GM21515 (cell line): Measurements from ENCODE around the gene HEPHL1.
A peak's percentile ranks its signal among the peaks of the same experiment; 100 is the strongest.

ENCODE experiments used
- ATAC-seq: cut with Tn5 transposase; IDR thresholded peaks from one replicate; pipeline ENCODE4 v1.9.1; 2021; ENCODE audit not compliant: unreplicated experiment

The HEPHL1 gene

DNA sequence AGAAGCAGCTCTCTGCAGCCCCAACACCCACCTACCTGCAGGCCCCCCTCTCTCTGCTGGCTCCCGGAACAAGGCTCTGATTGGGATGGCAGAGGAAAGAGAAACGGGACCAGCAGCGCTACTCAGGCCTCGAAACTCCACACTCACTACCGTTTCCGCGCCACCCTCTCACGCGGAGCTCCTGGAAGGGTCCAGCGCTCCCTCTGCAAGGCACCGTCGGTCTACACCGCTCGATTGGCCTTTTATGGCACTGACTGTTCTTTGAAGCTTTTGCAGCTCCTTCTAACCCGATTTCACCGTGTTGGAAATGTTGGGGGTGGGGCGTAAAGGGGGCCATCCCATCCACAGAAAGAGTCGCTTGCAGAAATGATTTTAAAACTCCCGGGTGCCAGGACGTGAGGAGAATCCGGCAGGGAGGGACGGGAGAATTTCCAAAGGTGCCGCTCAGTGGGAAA, 107.2 kb downstream of the HEPHL1 start:
- ATAC-seq: peak; percentile 24

DNA sequence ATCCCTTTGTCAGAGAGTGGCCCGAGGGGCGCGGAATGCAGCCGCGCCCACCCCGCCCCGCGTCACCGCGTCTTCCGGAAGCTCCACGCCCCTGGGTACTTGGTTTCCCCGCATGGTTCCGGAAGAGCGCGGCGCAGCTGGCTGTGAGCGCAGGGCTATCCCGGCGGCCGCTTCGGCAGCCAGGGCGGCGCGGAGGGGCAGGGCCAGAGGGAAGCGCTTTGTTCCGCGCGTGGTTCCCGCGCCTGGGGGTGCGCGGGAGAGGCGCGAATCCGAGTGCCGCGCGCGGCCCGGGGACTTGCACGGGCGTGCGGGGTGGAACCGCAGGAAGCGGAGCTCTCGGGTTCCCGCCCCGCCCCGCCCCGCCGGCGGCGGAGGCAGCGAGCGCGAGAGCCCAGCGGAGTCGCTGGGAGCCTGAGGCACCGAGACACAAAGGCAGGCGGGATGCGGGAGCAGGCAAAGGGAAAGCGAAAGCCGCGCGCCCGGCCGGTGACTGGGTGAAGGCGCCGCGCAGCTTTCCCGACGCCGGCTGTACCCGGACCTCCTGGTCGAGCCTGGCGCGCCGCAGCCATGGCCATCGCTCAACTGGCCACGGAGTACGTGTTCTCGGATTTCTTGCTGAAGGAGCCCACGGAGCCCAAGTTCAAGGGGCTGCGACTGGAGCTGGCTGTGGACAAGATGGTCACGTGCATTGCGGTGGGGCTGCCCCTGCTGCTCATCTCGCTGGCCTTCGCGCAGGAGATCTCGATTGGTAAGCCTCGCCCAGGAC, 107.8 kb downstream of the HEPHL1 start, which contains the start of gene PANX1:
TSS of gene PANX1 (plus strand) at position 96 of the 766 bp plus-strand sequence. CDS start at position 568, 472 bp downstream.
- ATAC-seq: peak; percentile 88

DNA sequence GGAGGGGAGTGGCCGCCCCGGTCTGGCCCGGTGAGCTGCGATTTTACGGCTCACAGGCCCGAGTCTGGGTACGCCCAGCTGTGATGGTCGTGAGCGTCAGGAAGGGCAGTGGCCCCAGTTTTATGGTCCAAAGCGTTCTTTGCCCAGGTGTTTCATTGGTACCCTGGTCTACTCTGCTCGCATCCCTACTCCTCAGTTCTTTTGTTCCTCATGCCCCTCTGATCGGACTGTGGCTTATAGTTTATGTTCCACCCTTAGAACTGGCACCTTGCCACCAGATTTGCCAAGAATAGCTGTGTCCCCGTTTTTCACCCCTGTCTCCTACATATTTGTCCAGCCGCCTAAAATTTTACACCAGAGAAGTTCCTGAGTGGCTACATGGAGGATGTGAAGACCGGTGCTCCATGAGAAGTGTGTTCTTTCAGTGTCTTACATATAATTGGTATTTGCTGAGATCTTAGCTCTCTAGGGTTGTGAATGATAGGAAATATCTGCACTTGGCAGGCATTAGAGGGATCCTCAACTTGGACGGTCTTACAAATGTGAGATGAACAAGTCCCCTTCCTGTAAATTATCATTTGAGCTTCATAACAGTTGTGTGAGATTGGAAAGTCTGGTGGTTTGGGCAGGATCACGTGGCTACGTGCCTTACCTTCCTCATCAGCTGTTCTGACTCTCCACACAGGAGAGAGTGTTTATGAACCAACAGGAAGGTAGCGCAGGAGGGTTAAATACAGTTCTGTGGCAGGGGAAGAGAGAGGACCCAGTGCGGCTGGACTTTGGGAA, 108.6 kb downstream of the HEPHL1 start:
- ATAC-seq: no peak

DNA sequence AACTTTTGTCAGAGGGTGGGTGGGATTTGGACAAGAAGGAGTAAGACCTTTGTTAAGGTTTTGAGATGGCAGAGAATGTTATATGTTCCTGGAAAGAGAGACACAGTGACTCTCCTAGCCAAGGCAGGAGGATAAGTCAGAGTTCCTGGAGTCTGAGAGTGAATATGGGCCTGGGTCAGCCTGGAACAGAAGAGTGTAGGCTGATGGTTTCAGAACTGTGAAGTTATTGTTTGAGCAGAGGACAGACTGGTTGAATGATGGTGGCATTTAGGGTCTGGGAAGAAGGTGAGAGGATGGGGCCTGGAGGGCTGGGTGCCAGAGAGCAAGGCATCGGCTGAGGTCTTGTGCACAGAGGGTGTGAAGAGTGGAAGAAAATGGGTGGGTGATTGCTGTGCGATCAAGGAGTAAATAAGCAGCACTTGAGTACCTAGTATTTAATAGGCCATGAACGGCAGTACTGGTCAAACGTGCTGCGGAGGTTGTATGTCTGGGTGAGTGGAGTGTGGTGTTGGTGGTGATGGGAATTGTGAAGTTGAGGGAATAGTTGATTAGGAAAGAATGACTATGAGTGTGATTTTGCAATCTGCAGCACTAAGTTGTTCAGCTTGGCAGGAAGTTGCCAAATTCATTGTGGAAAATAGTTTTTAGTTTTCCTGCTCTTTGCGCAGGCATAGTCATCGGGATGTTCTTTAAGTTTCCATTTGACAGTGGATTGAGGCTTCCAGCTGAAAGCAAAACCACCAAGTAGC, 109.3 kb downstream of the HEPHL1 start:
- no peak for ATAC-seq

DNA sequence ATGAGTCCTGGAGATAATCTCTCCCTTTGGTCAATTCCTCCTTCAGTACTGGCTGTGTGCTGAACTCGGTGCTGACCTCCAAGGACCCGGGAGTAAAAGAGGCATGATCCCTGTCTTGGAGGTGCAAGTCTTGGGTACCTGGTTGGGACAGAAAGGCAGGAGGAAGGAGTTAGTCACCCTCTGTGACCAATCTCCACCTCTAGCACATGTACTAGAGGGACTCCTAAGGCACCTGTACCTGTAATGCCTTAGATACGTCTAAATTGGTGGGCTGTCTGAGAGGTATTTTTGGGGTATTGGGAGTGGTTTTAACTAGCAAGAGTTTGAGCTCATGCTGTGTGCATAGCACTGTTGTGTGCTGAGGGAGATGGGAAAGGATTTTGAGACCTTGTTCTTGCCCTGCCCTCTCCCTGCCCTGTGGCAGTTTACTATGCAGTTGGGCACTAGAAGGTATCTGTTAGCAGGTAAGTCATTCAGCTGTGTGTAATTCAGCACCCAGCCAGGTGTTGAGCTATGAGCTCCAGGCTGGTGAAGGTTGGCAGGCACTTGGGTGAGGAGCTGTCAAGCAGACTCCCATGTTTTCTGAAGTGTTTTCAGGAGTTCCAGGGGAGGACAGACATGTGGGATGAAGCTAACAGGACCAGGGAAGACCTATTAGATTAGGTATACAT, 110.0 kb downstream of the HEPHL1 start:
- ATAC-seq: no peak

DNA sequence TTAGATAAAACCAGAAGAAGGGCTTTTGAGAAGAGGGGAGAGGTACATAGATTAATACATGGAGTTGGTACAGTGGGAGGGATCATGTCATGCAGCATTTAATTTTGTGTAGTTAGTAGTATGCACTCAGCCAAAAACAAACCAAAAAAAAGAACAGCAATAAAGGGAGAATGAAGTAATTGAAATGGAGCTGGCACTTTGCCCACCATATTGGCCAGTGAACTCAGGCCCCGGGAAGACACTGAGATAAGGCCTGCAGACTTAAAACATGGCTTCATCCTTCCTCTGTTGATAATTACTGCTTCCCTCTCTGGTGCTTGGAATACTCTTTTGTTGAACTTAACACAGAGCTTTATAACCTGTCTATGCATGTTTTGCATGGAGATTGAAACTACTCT, 110.6 kb downstream of the HEPHL1 start:
- no peak for ATAC-seq

DNA sequence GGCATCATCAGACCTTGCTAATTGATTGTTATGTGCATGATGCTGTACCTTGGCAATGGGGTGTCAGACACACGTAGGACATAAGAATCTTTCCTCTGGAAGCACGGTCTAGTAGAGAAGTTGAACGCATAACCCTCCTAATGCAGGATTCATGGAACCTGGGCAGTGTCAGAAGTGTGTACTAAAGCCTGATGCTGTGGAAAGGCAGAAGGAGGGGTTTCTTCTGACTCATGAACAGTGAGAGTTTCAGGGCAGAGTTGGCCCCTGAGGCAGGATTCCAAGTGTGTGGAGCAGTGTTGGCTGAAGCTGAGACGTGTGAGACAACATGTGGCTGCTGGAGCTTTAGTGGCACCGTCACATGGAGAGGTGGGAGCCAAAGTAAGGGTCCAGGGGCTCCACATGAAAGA, 111.0 kb downstream of the HEPHL1 start:
- ATAC-seq: no peak

DNA sequence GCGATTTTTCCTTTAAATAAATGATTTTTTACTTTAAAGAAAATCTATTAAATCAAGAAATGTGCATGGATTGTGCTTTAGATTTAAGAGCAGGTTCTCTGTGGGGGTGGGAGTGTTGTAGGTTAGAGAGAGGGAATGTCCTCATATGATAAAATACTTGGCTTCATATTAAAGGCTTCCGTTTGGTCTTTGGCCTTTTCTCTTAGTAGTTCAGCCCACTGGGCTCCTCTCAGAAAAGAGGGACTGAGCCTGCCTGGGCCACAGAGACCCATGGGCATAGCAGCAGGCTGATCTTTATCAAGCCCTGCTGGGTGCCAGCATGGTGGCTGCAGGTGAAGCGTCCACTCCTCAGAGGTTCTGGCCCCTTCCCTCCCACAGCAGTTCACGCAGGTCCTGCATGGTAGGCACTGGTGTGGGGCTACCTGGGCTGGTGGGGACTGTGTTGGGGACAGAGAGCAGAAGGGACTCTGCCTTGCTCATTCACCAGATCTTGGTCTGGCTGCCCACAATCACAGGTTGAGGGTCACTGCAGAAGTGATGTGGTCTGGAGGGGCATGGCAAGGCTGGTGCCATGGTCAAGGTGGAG, 111.8 kb downstream of the HEPHL1 start:
- ATAC-seq: no peak

DNA sequence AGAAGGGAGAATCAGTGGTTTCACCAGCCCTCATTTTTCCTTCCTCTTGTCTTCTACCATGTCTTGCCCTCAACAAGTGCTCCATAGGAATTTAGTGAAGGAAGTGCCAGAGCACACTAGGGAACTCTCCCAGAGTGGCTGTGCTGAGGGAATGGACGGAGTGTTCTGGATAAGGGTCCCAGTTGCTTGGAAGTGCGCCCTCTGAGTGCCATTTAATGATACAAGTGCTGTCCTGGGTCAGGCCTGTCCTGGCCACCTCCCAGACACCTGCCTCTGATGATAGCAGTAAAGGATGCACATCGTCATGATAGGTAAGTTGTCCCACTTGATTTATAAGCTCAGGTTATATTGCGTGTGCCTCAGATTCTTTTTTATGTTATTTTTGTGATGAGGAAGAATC, 112.6 kb downstream of the HEPHL1 start:
- no peak for ATAC-seq

DNA sequence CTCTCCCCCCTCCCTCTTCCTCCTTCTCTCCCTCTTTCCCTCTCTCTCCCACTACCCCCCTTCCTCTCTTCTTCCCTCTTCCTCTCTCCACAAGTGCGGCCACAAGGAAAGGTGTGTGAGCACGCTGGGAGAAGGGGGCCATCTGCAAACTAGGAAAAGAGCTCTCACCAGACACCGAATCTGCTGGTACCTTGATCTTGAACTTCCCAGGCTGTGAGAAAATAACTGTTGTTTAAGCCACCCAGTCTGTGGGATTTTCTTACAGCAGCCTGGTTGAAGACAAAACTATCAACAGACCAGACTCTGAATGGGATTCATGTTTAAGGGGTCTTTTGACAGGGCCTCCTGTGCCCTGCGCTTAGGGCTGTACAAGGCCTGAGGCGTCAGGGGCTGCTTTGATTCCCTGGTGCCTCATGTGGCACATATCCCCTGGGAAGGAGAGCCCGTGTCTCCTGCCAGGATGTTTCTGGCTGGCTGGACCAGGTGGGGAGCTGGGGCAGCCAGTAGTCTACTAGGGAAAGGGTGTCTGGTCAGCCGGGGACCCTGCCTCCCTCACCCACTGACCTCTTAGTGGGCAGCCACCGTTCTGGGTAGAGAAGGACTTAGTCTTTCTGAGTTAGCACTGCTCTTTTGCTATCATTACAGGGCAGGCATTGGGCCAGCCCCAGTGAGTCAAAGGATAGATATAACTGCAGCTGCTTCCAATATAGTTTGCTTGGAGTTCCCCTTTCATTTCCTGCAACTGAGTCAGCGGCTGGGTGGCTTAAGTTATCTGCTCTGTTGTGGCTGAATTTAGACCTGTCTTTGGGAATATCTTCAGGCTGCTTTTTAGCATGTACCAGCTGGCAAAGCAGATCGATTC, 113.7 kb downstream of the HEPHL1 start:
- ATAC-seq: no peak

DNA sequence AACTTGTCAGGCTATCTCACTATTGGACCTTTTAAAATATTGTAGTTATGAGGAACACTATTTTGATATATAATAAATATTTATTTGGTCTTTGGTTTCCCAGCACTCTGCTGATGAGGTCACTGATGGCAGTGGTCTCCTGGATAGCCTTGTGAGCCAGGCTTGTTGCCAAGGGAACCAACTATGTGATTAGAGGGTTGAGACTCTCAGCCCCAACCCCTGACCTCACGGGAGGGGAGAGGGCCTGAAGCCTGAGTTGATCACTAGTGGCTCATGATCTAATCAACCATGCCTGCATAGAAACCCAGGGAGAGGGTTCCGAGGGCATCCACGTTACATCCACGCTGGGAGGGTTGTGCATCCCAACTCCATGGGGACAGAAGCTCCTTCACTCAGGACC, 118.3 kb downstream of the HEPHL1 start:
- ATAC-seq: no peak

DNA sequence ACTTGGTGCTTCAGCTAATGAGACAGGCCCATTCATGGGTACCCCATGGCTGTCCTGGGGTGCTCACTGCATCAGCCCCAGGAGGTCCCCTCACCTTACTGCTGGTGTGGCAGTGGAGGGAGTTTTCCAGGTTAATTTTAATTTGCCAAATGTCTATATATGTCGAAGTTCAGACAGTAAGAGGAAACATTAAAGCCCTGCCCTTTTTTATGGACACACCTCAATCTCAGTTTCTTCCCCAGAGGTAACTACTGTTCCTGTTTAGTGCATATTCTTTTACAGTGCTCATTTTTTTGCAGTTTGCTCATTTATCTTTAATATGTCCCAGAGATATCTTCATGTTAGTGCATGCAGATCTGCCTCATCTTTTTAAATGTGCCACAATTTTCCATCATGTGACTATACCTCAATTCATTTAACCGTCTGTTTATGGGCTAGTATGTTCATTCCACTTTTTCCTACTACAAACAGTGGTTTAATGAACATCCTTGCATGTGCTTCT, 119.1 kb downstream of the HEPHL1 start:
- ATAC-seq: no peak

DNA sequence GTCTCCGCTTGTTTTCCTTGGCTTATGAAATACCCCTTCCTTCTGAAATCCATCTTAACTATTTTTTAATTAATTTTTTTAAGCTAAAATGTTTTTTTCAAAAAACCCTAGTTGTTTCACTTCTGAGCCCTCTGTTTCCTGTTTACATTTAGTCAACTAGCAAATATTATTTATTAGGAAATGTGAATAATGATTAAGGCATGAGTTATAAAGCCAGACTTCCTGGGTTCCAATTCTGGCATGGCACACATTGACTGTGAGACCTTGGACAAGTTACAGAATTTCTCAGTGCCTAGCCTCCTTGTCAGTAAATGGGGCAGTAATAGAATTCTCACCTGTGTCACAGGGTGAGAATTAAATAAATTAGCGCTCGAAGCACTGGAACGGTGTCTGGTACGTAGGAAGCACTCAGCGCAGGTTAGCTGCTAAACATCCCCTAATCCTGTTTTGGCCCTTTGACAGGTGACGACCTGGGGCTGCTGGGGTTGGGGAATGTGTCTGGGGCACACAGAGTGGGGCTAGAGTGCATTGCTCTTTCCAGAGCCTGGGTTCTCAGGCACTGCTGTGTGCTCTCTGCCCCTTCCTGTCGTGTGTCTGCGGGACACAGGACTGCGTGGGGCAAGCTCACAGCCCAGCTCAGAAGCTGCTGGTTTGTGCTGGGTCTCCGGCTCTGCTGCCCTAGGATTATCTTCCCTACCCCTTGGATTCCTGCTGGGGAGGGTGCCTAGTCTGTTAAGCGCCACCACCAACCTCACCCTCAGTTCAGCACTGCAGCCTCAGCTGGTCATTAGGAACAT, 120.6 kb downstream of the HEPHL1 start:
- no peak for ATAC-seq

DNA sequence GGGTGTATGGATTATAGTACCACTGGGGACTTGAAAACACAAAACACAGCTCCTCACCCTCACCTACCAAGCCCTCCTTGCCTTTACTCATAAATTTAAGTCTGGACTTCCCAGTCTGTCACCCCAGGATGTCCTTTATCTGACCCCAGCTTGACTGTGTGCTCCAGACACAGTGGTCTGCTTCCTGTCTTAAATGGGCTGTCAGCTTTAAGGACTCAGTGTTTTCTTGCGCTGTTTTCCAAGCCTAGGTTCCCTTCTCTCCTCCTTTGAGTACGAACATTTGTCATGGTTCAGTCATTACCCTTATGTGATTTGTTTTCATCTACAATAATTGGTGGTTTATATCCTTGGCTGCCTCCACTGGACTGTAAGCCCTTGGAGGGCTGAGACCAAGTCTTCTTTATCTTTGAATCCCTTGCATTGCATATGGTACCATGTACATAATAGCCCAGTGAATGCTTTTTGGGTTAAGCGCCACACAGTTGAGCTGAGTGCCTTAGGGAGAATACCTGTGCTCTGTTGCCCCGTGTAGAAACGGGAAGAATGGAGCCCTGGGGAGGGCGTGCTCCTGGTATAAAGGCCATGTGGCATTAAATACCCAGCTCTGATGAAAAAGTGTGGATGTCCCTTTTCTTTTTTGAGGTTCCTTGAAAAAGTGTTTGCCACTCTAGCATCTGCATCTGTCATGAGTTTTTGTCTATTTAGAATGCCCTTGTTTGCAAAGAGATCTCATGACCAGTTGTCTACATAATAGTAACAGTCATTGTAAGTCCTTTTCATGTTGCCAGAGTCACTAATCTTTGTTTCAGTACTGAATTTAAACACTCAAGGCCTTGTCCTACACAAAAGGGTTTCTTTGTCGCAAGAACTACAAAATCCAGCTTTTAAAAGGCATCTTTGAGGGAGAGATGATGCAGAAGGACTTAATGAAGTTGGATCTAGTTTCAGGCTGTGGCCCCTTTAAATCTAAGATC, 121.4 kb downstream of the HEPHL1 start:
- ATAC-seq: no peak

DNA sequence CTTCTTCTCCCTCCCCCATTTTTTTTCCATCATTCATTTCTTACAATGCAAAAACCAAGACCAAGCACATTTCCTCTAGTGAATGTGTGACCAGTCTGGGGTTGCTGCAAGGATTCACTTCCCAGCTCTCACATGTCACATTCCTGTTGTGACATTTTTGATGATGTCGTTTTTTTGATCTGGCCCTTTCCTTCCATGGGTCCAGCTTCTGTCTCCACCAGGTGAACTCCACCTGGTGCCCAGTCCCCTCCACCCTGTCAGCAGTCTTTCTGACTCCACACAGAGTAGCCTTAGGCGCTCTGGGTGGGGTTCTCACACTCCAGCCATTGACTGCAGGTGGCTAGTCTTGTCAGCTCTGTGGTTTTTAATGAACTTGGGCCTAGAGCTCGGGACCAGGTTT, 123.1 kb downstream of the HEPHL1 start:
- ATAC-seq: no peak

DNA sequence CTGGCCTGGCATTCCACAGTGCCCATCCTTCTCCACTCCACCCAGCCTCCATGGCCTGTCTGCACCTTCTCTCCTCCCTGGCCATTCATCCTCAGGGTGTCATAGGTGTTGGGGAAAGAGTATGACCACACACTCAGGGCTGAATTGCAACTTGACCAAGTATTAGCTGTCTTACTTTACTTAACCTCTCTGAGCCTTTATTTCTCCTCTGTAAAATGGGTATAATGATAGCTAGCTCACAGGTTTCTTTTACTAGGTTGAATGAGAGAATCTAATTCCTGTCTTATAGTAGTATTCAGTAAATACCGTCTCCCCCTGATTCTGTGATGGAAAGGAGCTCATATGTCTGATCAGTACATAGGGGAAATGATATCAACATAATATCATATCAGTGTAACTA, 123.5 kb downstream of the HEPHL1 start:
- ATAC-seq: no peak

DNA sequence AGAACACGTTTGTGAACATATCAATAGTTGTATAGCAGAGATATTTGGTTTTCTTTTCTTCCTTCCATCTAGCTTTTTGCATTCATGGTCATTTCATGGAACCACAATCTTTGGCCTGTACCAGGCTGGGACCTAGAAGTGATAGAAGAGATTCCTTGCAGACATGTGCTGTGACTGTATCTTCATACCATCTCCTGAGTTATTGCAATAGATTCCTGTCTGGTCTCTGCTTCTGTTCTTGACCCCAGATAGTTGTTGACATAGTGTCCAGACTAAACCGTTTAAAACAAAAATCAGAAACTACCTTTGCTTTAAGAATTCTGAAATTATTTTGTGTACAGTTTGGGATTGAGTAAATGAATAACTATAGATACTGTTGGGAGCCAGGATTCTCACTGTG, 124.3 kb downstream of the HEPHL1 start:
- no peak for ATAC-seq

DNA sequence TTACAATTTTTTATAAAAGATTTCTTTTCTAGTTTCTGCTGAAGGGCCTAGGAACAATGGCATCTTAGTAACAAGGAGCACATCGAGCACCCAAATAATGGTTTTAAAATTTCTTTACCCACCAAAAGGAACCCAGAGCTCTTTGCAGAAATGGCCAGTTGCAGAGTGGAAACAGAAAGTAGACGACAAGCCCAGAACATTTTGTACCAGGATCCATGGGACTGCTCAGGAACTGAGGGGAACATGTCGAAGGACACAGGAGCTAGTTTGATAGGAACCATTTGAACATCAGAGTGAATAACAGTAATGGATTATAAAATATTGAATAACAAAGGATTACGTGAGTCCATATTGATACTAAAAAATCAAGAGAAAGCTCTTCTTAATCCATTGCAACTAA, 124.8 kb downstream of the HEPHL1 start:
- ATAC-seq: no peak
